Neural progenitor cell (in vitro differentiated cells): ENCODE measurements around the gene CIRBP.

Experiments
- EZH2 ChIP-seq: fragments of 200-600 bp; sonication (generic); IDR thresholded peaks from 2 replicates; pipeline ENCODE4 v1.6.1; 2017; ENCODE audit warnings: antibody characterized with exemption, mild to moderate bottlenecking, moderate library complexity
- TF ChIP-seq, protein P1 (sequence below): fragments of 200-600 bp; sonication (generic); IDR thresholded peaks from 2 replicates; pipeline ENCODE4 v1.5.1; 2017; ENCODE audit warnings: antibody characterized with exemption, mild to moderate bottlenecking

DNA sequence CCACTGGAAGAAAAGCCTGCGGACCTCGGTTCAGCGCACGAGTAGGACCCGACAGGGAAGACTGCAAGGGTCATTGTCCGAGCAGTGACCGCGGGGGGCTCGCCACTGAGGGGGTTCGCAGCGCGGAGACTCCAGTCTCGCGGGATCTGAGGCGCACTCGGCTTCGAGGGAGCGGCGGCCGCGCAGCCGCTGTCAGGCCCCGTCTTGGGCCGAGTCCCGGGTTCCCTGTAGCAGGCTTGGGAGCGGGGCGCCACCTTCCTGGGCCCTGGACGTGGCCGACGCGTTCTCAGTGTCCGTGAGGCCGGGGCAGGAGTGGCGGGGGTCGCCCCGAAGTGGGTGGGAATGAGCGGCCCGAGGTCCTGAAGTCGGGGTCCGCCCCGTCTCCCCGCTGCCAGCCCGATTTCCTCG, 5.7 kb downstream of the CIRBP start:
- TF ChIP-seq, protein P1, sequence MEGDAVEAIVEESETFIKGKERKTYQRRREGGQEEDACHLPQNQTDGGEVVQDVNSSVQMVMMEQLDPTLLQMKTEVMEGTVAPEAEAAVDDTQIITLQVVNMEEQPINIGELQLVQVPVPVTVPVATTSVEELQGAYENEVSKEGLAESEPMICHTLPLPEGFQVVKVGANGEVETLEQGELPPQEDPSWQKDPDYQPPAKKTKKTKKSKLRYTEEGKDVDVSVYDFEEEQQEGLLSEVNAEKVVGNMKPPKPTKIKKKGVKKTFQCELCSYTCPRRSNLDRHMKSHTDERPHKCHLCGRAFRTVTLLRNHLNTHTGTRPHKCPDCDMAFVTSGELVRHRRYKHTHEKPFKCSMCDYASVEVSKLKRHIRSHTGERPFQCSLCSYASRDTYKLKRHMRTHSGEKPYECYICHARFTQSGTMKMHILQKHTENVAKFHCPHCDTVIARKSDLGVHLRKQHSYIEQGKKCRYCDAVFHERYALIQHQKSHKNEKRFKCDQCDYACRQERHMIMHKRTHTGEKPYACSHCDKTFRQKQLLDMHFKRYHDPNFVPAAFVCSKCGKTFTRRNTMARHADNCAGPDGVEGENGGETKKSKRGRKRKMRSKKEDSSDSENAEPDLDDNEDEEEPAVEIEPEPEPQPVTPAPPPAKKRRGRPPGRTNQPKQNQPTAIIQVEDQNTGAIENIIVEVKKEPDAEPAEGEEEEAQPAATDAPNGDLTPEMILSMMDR = no peak
- no peak for TF ChIP-seq EZH2
